HS-5 (cell line): ENCODE results near the gene ADAMTS16.

Experiments
- DNase-seq: peaks from one replicate; pipeline ENCODE4 v3.0.0-alpha.2; 2012; ENCODE audit warnings: low read depth

Gene ADAMTS16

DNA sequence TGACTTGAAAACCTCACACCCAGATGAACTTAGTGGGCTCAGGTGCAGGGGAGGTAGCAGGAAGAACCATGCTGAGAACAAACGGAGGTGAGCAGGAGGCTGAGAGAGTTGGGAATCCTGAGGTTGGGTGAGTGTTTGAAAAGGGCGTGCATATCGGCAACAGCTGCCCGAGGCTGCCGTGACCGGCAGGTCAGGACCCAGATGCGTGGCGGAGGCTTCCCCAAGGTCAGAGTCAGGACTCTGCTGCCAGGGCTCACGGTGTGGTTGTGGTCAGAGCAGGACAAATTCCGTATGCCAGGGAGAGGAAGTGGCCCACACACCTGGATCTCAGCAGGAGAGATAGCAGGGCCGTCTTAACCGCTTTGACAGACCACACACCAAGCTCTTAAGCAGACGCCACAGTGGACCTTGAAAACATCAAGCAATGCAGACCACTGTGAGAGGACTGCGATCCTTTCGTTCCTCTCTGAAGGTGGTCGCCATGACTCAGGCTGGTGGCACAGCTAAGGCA is 43.1 kb downstream of the ADAMTS16 start:
- no peak for DNase-seq

DNA sequence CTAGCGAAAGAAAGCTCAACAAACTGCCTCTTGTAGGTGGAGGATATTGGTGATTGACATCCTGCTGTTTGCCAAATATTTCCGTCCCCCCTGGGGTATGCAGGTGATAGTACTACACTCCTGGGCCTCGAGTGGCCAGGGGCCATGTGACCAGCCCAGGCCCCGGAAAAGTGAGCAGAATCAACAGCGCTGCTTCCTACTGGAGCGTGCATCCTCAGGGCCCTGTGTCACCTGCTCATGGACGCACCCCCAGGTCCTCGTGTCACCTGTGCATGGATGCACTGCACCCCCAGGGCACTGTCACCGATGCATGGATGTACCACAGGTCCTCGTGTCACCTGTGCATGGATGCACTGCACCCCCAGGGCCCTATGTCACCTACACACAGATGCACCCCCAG is 43.8 kb downstream of the ADAMTS16 start:
- no peak for DNase-seq

DNA sequence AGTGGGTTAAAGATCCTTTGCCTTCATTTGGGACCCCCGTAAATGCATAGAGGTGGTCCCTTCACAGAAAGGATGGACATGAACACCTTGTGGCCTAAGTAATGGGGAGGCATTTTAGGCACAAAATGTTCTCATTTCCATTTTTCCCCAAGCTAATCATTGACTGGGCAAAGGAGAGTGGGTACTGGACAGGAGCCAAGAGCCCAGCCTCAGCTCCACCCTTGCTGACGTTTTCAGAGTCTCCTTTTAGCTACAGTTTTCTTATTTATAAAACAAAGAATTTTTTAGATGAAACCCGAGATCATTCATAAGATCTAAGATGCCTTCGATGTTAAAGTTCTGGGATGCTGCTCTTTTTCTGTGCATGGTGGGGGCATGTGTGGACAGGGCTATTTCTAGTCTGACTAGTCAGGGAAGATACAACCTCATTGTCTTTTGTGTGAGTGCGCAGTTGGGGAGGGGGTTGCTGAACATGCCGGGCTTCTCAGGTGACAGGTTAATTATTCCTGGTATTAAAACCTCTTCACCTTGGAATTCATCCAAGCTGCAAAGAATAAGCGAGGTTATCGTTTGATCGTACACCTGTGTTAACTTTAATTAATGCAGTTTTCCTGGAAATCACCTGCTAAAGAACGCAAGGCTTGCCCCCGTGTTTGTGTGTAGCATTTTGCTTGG is 48.4 kb downstream of the ADAMTS16 start:
- no peak for DNase-seq

GRCh38 chr5:5189051-5189430 is 48.9 kb downstream of the ADAMTS16 start:
- DNase-seq, result no peak

GRCh38 chr5:5191906-5192305 is 51.8 kb downstream of the ADAMTS16 start:
- no peak for DNase-seq

DNA sequence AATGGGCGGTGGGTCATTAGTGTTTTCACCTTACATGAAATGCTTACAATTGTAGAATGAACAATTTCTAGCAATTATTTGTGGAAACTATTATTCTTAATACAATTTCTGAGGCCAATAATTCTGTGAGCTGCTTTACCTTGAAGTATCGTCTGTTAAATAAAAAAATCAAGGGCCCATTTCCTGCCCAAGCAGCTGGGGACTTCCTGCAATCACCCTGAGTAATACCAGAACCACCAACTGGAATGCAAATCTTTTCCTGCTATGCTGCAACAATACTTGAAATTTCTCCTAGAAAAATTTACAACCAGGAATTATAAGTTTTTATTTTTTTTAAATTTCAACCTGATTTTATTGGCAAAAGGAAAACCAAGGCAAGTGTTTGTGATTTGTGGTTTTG is 52.6 kb downstream of the ADAMTS16 start:
- no peak for DNase-seq

DNA sequence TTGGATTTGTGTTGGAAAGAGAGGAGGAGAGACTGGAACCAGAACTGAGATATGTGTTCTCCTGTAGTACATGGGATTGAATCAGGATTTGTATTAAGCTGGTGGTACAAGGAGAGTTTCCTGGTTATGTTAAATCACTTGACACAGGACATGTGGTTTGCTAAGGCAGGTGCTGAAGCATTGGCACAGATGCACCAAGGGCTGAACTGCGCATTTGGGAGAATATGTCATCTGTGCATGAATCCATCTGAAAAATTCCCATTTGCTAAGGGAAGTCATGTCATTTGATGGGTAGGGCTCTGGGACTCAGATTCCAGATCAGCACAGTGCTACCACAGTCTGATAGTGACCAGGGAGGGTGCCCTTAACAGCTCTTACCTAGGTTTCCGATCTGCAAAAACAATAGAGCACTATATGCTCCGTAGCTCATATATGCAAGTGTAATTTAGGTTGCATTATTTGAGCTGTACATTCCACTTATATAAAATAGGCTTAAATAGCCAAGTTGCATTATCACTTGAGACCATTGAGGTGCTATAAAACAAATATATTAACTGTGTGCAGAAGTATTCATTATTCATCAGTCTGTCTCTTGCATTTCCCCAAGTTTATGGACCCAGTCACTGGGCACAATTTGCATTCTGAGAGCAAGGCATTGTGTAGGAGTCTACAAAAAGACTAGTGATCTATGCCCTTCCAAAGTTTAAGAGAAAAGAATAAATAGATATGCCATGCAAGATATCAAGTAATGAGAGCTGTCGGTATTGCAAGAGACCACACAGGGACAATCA is 55.2 kb downstream of the ADAMTS16 start:
- no peak for DNase-seq

DNA sequence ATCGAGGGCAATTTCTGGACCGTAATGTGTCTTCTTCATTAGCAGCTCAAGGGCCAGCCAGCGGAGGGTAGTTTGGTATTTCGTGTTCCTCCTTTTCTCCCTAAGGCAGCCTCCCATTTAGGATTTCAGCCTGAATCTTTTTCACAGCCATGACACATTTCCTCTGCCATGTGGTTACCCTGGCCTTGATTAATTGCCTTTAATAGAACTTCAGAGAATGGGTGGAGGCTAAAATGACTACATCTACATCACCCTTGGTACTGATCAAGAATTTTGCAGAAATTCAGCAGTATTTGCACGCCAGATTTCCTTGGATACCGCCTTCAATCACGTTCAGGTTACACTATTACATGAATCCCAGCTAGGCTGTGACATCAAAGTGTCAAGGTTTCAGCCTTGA is 58.0 kb downstream of the ADAMTS16 start:
- DNase-seq, result no peak

DNA sequence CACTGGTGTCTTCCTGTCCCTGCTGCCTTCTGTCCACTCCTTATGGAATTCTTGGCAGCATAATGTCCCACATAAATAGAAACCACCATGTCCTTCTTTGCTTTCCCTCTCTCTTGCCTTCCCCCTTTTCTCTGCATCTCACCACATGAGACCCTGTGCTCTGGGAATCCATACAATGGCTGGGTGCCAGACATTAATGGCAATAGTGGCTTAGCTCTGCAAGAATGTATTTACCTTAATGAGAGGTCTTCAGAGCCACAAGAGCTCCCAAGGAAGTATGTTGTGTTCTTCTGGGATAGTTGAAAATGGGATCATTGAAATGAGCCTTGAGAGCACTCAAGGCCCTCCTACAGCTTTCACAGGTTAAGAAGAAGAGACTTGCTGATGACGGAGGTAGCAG is 58.7 kb downstream of the ADAMTS16 start:
- no peak for DNase-seq

DNA sequence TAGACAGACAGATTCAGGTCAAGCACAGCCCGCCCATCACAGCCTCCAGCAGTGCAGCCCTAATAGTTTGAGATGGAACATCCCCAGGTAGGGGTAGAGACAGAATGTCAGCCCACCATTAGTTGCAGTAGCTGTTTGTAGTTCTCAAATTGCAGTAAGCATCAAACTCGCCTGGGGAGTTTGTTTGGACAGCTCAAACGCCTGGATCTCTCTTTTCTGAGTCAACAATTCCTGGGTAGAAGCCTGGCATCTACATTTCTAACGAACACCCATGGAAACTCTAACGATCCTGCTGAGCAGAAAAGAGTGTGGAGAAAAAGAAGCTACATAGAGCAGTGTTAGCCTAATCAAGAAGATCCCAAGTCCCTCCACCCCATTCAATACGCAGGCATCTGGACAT is 59.4 kb downstream of the ADAMTS16 start:
- DNase-seq, result no peak

- DNase-seq, result no peak
Observed at GRCh38 chr5:5200133-5200532, 60.0 kb downstream of the ADAMTS16 start.

- no peak for DNase-seq
Observed at GRCh38 chr5:5202321-5202720, 62.2 kb downstream of the ADAMTS16 start.

- DNase-seq, result no peak
Observed at GRCh38 chr5:5203451-5203850, 63.3 kb downstream of the ADAMTS16 start.

DNA sequence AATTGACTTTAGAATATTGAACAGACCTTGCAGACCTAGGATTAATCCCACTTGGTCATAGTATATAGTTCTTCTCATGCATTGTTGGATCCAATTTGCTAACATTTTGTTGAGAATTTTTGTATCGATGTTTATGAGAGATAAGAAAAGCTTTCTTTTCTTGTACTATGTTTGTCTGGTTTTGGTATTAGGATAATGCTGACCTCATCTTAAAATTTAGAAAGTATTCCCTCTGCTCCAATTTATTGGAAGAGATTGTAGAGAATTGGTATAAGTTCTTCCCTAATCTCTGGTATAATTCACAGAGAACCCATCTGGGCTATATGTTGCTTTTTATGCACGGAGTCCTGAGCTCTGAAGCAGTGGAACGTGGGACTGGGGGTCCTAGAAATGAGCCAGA is 67.7 kb downstream of the ADAMTS16 start:
- DNase-seq, result no peak

- no peak for DNase-seq
Observed at GRCh38 chr5:5209089-5209488, 69.0 kb downstream of the ADAMTS16 start.

DNA sequence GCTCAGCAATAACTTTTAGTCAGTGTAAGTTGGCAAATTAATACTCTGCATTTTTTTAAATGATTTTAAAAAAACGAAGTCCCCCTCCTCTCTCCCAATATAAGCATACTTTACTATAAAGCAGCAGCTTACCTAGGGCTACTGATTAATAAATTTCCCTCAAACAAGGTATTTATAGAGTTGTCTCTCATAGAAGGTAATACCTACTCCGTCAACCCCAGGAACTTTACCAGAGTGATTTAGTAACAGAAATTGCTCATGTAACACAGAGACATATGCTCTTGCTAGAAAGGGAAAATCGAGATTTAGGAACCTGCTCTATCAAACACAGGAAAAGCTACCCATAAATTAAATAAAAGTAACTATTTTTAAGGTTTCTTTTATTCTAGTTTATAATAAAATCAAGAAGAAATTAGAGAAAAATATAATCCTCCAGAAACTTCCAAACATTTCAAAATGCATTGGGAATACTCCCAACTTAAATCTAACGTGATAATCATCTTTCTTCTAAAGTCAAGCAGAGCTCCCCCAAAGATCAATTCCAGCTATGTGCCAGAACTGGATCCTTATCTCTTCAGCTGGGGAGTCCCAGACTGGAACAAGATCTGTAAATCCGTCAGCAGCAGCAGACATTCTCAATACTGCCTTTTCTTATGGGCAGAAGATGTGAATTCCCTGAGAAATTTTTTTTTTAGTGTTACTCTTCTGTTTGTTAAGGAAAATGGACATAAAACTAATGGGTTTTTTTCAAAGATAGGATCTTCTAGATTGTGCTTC is 69.6 kb downstream of the ADAMTS16 start:
- no peak for DNase-seq

DNA sequence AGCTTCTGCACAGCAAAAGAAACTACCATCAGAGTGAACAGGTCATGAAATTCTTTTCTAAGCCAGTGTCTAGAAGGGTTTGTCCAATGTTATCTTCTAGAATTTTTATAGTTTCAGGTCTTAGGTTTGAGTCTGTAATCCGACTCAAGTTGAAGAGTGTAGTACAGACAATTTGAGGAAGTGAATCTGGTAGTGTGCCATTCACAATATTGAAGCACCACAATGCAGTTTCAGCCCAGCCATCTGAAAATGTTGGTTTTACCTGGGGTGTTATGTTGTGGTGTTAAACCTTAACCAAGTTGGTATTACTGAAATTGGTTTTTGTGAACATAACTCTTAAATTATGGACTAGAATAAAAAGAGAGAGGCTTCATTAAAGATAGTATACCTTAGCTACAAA is 77.2 kb downstream of the ADAMTS16 start:
- DNase-seq, result no peak

GRCh38 chr5:5218396-5218795 is 78.3 kb downstream of the ADAMTS16 start:
- DNase-seq, result no peak

- DNase-seq, result no peak
Observed at GRCh38 chr5:5219541-5219940, 79.4 kb downstream of the ADAMTS16 start.

DNA sequence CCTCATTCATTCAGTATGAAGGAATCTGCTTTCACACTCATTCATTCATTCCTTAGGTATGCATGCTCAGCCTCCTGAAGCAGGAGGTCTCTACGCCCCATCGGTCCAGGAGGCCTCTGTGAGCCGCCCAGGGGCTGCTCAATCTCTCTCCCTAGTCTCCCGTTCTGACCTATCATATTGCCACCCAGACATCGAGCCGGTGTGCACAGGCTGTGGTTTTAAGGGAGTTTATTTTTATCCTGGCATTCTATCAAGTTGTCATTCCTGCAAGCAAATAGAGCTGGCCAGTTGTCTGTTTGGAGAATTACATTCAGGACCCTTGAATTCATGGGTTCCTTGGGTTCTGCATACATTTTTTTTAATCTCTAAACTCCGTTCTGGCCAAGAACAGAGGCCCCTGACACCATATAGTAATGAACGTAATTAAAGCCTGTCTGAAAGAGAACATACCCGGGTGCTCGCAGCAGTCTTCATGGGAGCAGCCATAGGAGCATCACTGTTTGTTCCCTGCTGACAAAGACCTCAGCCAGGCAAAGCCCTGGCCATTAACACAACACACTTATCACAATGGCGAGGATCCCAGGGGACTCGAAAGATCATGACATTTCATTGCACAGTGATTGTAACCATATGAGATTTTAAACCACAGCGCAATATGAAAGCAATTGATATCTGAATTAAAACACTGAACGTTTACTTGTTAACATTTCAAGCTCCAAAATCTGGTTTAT is 80.9 kb downstream of the ADAMTS16 start:
- DNase-seq, result no peak

DNA sequence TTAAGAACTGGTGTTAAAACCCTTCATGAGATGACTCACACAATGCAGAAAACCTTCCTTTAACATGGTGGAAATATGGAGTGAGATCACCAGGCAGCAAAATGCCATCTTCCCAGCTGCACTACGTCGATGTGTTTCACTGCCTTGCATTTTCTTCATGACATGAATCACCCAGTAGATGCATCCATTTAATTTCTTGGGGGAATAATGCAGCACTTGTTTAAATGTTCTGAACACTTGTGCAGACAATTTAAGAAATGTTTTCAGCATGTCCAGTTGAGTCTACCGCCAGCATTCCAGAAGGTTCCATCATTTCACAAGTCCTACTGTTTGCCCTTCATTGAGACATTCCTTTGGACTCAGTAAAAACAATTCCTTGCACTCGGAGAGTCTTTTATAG is 81.6 kb downstream of the ADAMTS16 start:
- peak; percentile 16 for DNase-seq

DNA sequence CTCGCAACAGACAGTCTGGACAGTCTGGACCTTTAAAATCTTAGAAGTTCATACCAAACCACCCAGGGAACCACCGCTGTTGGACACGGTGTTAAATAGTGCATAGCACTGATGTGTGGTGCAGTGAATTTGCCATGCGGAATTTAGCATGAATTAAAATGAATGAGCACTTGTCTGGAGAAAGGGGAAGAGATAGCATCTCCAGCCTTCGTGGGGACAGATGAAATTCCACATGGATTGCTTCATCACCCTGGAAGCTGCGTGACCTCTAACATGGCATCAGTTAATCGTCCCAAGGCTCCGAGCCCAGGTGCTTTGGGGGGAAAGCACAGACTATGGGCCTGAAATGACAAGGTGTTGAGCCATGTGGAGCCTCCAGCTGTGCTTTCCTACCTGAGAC is 91.4 kb downstream of the ADAMTS16 start:
- DNase-seq, result no peak
